GM18907 (cell line): ENCODE results near the gene MFSD12.

Source experiments
- ATAC-seq: cut with Tn5 transposase; IDR thresholded peaks from one replicate; pipeline ENCODE4 v1.9.1; 2021; ENCODE audit warnings: mild to moderate bottlenecking, moderate library complexity; ENCODE audit not compliant: unreplicated experiment

MFSD12 gene

GRCh38 chr19:3526507-3527237, 30.7 kb downstream of the MFSD12 start:
- no peak for ATAC-seq

DNA sequence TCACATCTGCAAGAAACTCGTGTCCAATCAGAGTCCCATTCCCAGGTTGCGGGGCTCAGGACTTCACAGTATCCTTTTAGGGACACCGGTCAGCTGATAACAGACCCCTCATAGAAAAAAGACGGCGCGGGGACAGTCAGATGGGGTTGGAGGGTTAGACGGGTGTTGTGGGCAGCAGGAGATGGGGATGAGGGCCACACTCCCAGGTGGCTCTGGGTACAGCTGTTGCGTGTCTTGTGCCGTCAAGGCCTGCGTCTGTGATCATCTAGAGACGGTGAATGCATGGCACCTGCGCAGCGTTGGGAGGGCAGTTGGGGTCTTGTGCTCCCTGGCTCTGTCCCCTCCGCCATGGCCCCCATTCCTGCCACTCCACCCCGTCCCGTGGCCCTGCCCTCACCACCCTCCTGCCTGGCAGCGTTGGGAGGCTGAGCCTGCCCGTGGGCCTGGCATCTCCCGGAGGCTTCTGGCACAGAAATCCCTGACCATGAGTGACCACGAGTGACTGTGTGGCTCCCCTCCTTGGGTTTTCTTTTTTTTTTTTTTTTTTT, 32.4 kb downstream of the MFSD12 start:
- no peak for ATAC-seq

DNA sequence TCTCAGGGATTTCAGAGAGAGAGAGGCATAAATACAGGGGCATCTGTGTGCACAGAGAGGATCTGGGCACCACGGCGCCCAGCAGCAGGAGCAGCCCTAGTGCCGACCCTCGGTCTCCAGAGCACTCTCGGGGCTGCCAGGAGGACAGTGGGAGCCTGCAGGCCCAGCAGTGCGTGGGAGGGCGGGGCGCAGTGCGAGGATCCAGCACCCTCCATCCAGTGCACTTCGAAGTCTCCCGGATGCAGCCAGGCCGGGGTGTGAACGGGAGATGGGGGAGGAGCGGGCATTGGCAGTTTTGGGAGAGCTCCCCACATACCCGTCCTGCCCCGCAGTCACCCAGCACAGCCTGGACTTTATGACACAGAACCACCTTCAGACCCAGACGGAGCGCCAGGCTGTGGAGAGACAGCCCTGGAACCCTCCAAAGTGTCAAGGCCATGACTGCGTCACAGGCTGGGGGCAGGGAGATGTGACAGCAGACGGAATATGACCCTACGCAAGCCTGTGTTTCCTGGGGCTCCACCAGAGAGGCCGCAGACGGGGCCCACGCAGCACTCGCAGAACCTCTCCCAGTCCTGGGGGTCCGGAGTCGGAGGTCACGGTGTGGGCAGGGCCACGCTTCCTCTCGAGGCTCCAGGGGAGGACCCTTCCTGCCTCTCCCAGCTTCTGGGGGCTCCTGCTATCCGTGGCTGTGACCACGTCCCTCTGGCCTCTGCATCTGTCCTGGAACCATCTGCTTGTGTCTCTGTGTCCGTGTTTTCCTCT, 33.1 kb downstream of the MFSD12 start:
- no peak for ATAC-seq

DNA sequence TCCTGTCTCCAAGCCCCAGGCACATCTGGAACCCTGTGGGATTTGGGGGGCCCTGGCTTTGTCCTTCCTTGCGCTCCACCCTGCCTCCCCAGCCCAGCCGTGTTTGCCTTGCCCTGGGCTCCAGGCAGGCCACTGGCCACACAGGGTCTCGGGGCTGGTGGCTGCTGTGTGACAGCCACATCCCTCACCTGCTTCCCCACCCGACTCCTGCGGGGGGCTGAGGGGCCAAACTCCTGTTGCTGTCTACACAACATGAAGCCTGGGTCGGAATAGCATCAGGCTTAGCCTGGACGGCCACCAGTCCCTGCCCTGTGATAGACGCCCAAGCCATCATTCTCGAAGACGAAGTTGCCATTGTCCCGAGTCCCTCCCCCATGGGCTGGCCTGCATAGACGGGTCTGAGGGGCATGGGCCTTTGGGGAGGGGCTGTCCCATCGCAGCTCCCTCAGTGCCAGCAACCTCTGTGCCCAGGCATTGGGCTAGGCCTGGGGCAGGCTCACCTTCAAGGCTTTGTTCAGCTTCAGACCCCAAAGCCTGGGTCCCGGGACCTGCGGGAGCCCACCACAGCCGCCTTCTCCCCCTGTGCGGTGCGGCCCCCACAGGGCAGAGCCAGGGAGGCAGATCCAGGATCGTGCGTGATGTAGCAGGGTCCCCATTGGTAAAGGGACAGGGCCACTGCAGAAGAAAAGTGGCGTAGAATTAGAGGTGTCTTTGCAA, 33.9 kb downstream of the MFSD12 start:
- no peak for ATAC-seq

DNA sequence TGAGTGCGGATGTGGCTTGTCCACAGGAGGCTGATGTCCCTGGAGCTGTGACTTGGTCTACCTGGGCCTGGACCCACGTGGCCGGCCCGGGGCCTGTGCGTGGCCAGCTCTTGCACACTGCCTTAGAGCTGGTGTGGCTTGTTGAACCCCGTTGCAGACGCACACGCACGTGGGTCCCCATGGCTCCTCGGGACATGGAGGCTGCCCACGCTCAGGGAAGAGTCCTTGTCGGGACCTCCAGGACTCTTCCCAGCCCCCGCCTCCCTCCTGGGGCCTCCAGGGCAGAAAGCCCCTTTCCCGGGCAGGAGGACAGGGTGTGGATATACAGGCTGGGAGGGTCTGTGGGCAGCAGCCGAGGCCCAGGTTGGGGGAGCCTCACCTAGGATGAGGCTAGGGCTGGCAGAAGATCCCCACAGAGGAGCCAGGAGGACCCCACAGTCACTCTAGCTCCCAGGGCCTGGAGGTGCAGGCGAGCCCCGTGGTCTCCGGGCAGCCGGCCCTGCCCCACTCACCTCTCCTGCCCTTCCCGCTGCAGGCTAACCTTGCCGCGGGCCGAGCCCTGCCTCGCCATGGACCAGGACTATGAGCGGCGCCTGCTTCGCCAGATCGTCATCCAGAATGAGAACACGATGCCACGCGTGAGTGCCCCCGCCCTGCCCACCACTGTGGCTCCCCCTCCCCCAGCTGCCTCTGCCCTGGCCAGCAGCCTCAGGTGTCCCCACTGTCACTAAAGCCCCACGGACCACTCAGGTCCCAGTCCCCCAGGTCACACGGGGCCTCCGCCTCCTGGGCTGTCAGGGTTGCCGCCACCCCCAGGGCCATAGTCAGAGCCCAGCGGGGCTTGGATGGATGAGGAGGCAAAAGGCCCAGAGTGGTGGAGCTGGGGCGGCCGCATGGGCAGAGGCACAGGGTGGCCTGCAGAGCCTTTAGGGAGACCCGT, 34.7 kb downstream of the MFSD12 start:
- ATAC-seq, result no peak

DNA sequence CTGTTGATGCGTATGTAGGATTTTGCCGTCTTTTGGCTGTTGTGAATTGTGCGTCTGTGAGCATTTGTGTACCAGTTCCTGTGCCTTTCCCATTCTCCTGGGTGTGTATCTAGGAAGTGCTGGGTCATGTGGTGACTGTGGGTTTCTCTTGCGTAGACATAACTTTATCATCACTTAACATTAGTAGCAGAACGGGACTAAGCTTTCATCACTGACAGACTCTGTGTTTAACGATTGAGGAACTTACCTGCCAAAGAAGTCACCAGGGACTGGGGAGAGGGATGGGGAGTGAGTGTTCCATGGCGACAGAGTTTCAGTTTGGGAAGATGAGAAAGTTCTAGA, 36.3 kb downstream of the MFSD12 start:
- ATAC-seq, result no peak

DNA sequence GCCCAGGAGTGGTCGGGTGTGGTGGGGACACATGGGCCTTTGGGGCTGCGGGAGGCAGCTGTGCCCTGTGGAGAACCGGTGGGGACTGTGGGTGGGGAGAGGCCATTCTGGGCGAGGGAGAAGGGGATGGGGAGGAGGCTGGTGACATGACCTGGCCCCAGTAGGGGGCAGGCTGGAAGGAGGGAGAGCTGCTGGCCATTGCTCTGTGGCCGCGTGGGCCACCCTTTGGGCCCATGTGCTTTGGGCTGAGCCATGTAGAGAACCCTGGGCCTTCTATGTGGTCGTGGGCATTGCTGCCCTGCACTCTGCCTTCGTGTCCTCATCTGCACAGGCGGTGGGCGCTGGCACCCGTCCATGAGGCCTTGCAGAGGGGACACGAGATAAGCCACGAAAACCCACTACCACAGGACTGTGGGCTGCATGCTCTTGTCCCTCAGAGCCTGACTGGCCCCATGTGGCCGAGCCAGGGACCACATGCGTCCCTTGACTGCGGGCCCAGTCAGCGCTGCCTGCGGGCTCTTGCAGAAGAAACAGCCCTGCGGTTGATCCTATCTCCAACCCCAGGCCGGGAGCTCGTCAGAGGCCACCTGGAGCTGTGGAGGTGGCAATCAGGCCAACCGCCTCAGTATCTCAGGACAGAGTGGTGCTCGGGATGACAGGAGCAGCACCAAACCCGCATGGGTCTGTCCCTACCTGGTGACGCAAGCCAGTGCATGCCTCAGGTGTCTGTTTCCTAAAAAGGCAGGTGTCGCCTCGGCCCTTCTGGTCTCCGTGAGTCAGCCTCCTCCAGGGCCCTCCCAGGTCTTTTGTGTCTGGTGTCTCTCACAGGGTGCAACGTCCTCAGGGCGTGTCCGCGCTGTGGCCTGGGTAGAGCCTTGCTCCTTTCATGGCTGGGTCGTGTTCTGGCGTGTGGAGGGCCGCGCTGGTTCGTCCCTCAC, 37.0 kb downstream of the MFSD12 start:
- no peak for ATAC-seq

GRCh38 chr19:3519126-3519525, 38.3 kb downstream of the MFSD12 start:
- no peak for ATAC-seq

GRCh38 chr19:3518659-3519058, 38.7 kb downstream of the MFSD12 start:
- ATAC-seq, result no peak

DNA sequence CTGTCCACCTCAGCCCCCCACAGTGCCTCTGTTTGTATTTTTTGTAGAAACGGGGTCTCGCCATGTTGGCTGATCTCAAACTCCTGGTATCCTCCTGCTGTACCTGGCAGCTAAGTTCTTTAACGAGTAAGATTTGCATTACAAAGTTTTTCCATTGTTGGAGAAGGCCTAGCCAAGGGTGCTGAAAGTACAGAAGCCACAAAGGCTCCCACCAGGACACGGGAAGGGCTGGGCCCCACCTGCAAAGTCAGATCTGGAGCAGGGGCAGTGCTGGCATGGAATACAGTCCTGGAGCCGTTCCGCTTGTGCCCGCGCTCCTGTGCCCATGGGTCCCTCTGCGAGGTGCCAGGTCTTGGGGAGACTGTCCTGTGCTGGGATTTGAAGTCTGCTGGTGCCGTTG, 39.1 kb downstream of the MFSD12 start:
- ATAC-seq, result no peak

- no peak for ATAC-seq
Measured at GRCh38 chr19:3517638-3518037, 39.7 kb downstream of the MFSD12 start.

DNA sequence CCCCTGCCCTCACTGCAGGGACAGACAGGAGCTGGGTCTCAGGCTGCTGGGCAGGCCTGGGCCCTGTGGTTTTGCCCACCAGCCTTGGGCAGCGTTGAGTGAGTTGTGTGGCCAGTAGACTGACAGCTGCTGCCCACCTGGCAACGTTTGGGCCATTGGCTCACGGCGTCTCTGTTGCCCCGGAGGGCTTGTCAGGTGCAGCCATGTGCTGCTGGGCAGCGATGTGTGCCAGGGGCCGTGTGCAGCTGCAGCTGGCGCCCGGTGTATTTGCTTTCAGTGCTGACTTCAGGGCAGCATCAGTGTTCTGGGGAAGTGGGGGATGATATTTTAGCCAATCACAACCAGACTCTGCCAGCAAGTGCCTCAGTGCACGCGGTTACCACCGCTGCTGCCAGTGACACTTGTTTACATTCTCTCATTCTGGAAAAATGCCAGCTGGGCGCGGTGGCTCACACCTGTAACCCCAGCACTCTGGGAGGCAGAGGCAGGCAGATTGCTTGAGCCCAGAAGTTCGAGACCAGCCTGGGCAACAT, 40.6 kb downstream of the MFSD12 start:
- peak; percentile 41 for ATAC-seq

DNA sequence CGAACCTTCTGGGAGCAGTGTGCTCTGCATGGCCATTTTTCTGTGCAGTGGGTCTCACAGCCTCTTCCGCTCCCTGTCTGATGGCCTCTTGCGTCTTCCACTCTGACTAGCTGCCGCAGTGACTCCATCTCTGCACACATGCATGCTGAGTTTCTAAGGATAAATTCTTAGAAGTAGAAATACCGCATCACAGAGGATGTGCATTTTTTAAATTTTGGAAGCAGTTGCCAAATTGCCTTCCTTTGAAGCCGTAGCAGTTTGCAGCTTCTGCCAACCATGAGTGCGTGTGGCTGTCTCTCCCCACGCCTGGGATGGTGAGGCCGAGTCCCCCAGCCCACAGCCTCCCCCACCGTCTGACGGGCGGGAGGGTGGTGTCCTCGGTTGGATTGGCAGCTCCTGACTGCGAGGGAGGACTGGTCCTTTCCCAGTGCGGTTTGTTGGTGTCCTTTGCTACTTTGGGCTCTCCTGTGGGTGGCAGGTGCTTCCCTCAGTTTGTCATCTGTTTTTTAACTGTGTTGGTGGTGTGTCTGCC, 41.4 kb downstream of the MFSD12 start:
- no peak for ATAC-seq

DNA sequence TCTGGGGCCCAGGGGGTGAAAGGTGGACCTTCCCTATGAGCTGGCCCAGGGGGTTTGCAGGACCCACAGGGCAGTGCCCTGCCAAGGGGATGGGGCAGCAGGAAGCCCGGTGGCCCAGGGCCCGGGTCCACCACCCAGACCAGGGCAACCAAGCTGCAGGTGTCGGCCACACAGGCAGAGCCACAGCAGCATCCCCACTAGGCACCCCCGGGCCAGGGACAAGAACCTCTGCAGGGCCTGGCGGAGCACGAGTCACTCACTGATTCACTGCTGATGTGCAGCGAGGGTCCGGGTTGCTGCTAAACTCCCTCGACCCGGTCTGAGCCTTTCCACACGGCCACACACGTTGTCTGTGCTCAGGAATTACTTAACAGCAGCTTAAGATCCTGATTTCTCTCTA, 42.5 kb downstream of the MFSD12 start:
- no peak for ATAC-seq

- no peak for ATAC-seq
Measured at GRCh38 chr19:3513229-3514140, 43.9 kb downstream of the MFSD12 start.

DNA sequence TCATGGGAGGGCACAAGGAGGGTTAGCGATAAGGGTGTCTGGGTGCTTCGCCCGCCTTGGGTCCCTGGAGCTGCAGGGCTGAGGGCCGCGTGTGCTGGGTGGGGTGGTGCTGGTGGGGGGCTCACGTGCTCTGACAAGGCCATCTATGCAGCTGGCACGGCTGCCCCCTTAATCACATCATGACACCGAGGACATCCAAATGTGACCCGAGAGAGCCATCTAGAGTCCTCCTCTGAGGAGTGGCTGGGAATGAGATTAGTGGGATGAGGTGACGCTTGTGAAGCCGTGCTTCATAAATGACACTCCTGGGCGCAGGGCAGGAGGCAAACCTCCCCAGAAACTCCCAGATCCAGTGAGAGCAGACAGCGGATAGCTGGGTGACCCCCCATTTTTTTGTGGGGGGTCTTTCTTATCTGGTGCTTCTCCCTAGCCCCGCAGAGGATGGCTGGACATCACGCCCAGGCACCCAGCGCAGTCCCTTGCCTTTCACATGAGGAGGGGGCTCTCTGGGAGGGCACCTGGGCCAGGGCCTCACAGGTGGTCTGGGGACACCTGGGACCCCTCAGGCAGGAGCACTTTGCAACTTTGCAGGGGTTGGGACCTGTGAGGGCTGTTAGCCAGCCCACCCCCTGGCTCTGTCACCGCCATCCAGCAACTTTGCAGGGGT, 44.7 kb downstream of the MFSD12 start:
- no peak for ATAC-seq

- ATAC-seq, result no peak
Measured at GRCh38 chr19:3511506-3512251, 45.7 kb downstream of the MFSD12 start.
